Smooth muscle cell of the coronary artery (primary cell): ENCODE measurements around the gene DNAJA3. TPM values are rescaled to one million over a fixed set of nuclear protein-coding genes. Genes with fewer than 3 reads are reported as not detected.

Experiments used
- total RNA-seq: library from RNA; depleted of rRNA; stranded (reverse); fragments of >200 nt; gene quantifications from 2 replicates; pipeline ENCODE4 v1.2.3, GENCODE V29; 2014; ENCODE audit warnings: low replicate concordance

The DNAJA3 gene
- 38.8 and 42.6 TPM in 2 replicates for total RNA-seq

GRCh38 chr16:4425378-4426020 is at the start of gene DNAJA3:
Gene DNAJA3, plus strand, starts transcription at chr16:4425868. Its CDS starts 14 bp downstream, at chr16:4425882.

GRCh38 chr16:4416200-4417032 is 9.3 kb upstream of the DNAJA3 start, which contains the start of gene CORO7:
Gene CORO7, minus strand, starts transcription at chr16:4416596. Its CDS starts 78 bp downstream, at chr16:4416518.

GRCh38 chr16:4474192-4474961 is 48.7 kb downstream of the DNAJA3 start, which contains the start of gene NMRAL1:
Gene NMRAL1, minus strand, starts transcription at chr16:4474625. Its CDS starts 493 bp downstream, at chr16:4474132.

GRCh38 chr16:4475880-4476788 is 50.5 kb downstream of the DNAJA3 start, which contains the start of gene HMOX2:
Gene HMOX2, plus strand, starts transcription at chr16:4476398. Its CDS starts 29,127 bp downstream, at chr16:4505525.

Other genes starting within 250 kb of the DNAJA3 start
- gene SRL, start 183.8 kb upstream of the DNAJA3 start, total RNA-seq = 0.12 TPM in 1 of 2 replicates, not detected in the other
- 5.8 and 18.8 TPM in 2 replicates for gene TFAP4, start 152.8 kb upstream of the DNAJA3 start, total RNA-seq
- 0.70 and 3.4 TPM in 2 replicates for gene GLIS2, start 109.8 kb upstream of the DNAJA3 start, total RNA-seq
- gene PAM16, start 74.5 kb upstream of the DNAJA3 start, total RNA-seq = 10.2 and 36.5 TPM in 2 replicates
- 34.6 and 59.0 TPM in 2 replicates for gene VASN, start 54.0 kb upstream of the DNAJA3 start, total RNA-seq
- 10.7 and 16.6 TPM in 2 replicates for gene CORO7, start 9.3 kb upstream of the DNAJA3 start, total RNA-seq
- gene NMRAL1, start 48.8 kb downstream of the DNAJA3 start, total RNA-seq = 64.0 and 65.9 TPM in 2 replicates
- 33.6 and 70.6 TPM in 2 replicates for gene HMOX2, start 50.5 kb downstream of the DNAJA3 start, total RNA-seq
- 6.6 and 7.2 TPM in 2 replicates for gene CDIP1, start 112.9 kb downstream of the DNAJA3 start, total RNA-seq
- under 0.01 TPM in 1 of 2 replicates, not detected in the other for gene C16orf96, start 130.5 kb downstream of the DNAJA3 start, total RNA-seq
- 3.2 and 7.1 TPM in 2 replicates for gene UBALD1, start 189.0 kb downstream of the DNAJA3 start, total RNA-seq
- 20.6 and 25.4 TPM in 2 replicates for gene MGRN1, start 199.0 kb downstream of the DNAJA3 start, total RNA-seq